Neuron (in vitro differentiated cells): Measurements from ENCODE around the gene MYO7B.

ENCODE experiments used
- H2AFZ ChIP-seq: one replicate; pipeline ENCODE4 v1.6.1; 2013; ENCODE audit warnings: low read depth, mild to moderate bottlenecking, inconsistent platforms, low read length, moderate library complexity
- H3K27me3 ChIP-seq: one replicate; pipeline ENCODE4 v1.6.1; 2013; ENCODE audit warnings: low read length; ENCODE audit not compliant: insufficient read depth
- H3K36me3 ChIP-seq: one replicate; pipeline ENCODE4 v1.6.1; 2013; ENCODE audit warnings: low read length; ENCODE audit not compliant: insufficient read depth
- H3K4me1 ChIP-seq: one replicate; pipeline ENCODE4 v1.6.1; 2013; ENCODE audit warnings: low read length; ENCODE audit not compliant: insufficient read depth
- H3K4me3 ChIP-seq: 2 replicates; pipeline ENCODE4 v1.5.1; 2013; ENCODE audit warnings: mild to moderate bottlenecking, low read length, moderate library complexity
- H3K9me3 ChIP-seq: one replicate; pipeline ENCODE4 v1.6.1; 2013; ENCODE audit warnings: low read length

Gene MYO7B

GRCh38 chr2:127645395-127646291, 110.2 kb downstream of the MYO7B start, which contains the start of gene GPR17:
TSS of gene GPR17 (plus strand) at chr2:127646153. CDS start at chr2:127650736, 4,583 bp downstream.
- Histone ChIP-seq H3K9me3 (no peaks in the 10 kb centered on the region), H2AFZ (peak within 1 kb of the TSS; percentile 12), H3K4me1 (peaks cover 36% of the 10 kb centered on the region), H3K36me3 (no peaks in the 10 kb centered on the region), H3K4me3 (peak within 1 kb of the TSS; percentile 15), H3K27me3 (no peaks in the 10 kb centered on the region)

GRCh38 chr2:127646487-127647241, 111.2 kb downstream of the MYO7B start:
- Histone ChIP-seq H2AFZ (no peak overlapping the region), H3K27me3 (no peaks in the 10 kb centered on the region), H3K36me3 (no peaks in the 10 kb centered on the region), H3K4me1 (peaks cover 36% of the 10 kb centered on the region), H3K9me3 (no peaks in the 10 kb centered on the region), H3K4me3 (no peak overlapping the region)

GRCh38 chr2:127647242-127648190, 112.0 kb downstream of the MYO7B start:
- H3K9me3 ChIP-seq, result no peaks in the 10 kb centered on the region
- no peak overlapping the region for H2AFZ ChIP-seq
- H3K4me3 ChIP-seq, result no peak overlapping the region
- H3K36me3 ChIP-seq, result no peaks in the 10 kb centered on the region
- H3K4me1 ChIP-seq, result peaks cover 36% of the 10 kb centered on the region
- H3K27me3 ChIP-seq, result no peaks in the 10 kb centered on the region

GRCh38 chr2:127648321-127648720, 112.8 kb downstream of the MYO7B start:
- peaks cover 32% of the 10 kb centered on the region for H3K4me1 ChIP-seq
- H3K4me3 ChIP-seq, result no peak overlapping the region
- H3K9me3 ChIP-seq, result no peaks in the 10 kb centered on the region
- H3K36me3 ChIP-seq, result no peaks in the 10 kb centered on the region
- no peak overlapping the region for H2AFZ ChIP-seq
- no peaks in the 10 kb centered on the region for H3K27me3 ChIP-seq

GRCh38 chr2:127649100-127649611, 113.7 kb downstream of the MYO7B start:
- no peak overlapping the region for H2AFZ ChIP-seq
- no peak overlapping the region for H3K4me3 ChIP-seq
- H3K27me3 ChIP-seq, result no peaks in the 10 kb centered on the region
- no peaks in the 10 kb centered on the region for H3K9me3 ChIP-seq
- H3K36me3 ChIP-seq, result no peaks in the 10 kb centered on the region
- H3K4me1 ChIP-seq, result peaks cover 26% of the 10 kb centered on the region

GRCh38 chr2:127649684-127650040, 114.2 kb downstream of the MYO7B start:
- Histone ChIP-seq H2AFZ (no peak overlapping the region), H3K36me3 (no peaks in the 10 kb centered on the region), H3K4me1 (peaks cover 22% of the 10 kb centered on the region), H3K9me3 (no peaks in the 10 kb centered on the region), H3K4me3 (no peak overlapping the region), H3K27me3 (no peaks in the 10 kb centered on the region)

- Histone ChIP-seq H3K4me1 (peaks cover 17% of the 10 kb centered on the region), H3K4me3 (no peak overlapping the region), H2AFZ (no peak overlapping the region), H3K9me3 (no peaks in the 10 kb centered on the region), H3K27me3 (no peaks in the 10 kb centered on the region), H3K36me3 (no peaks in the 10 kb centered on the region)
Observed at GRCh38 chr2:127650041-127650784, 114.7 kb downstream of the MYO7B start.

- Histone ChIP-seq H3K27me3 (no peaks in the 10 kb centered on the region), H3K4me3 (no peak overlapping the region), H3K9me3 (no peaks in the 10 kb centered on the region), H3K36me3 (no peaks in the 10 kb centered on the region), H2AFZ (no peak overlapping the region), H3K4me1 (peaks cover 17% of the 10 kb centered on the region)
Observed at GRCh38 chr2:127650785-127651380, 115.4 kb downstream of the MYO7B start.

GRCh38 chr2:127651381-127651809, 115.9 kb downstream of the MYO7B start:
- H3K4me1 ChIP-seq, result peaks cover 13% of the 10 kb centered on the region
- H3K4me3 ChIP-seq, result no peak overlapping the region

GRCh38 chr2:127651971-127652550, 116.6 kb downstream of the MYO7B start:
- H3K4me1 ChIP-seq, result peaks cover 8% of the 10 kb centered on the region
- no peaks in the 10 kb centered on the region for H3K27me3 ChIP-seq
- H3K4me3 ChIP-seq, result no peak overlapping the region
- H3K9me3 ChIP-seq, result no peaks in the 10 kb centered on the region
- no peak overlapping the region for H2AFZ ChIP-seq
- no peaks in the 10 kb centered on the region for H3K36me3 ChIP-seq

More at GRCh38 chr2:127651381-127651809, 115.9 kb downstream of the MYO7B start:
- Histone ChIP-seq H3K27me3 (no peaks in the 10 kb centered on the region), H2AFZ (no peak overlapping the region), H3K36me3 (no peaks in the 10 kb centered on the region), H3K9me3 (no peaks in the 10 kb centered on the region)

- no peaks in the 10 kb centered on the region for H3K36me3 ChIP-seq
- H3K27me3 ChIP-seq, result no peaks in the 10 kb centered on the region
- no peaks in the 10 kb centered on the region for H3K9me3 ChIP-seq
- H3K4me3 ChIP-seq, result no peak overlapping the region
- no peak overlapping the region for H2AFZ ChIP-seq
- H3K4me1 ChIP-seq, result peaks cover 8% of the 10 kb centered on the region
Observed at GRCh38 chr2:127652786-127653357, 117.4 kb downstream of the MYO7B start.
